Measurements from ENCODE around the gene NEK7.

GRCh38 chr1:198265073-198265661 is 108.4 kb downstream of the NEK7 start:
- TF ChIP-seq RNF2 (IDR thresholded peaks at IDR 0.05; ENCODE audit: borderline replicate concordance, low read depth, low read length, missing control alignments, poor library complexity, severe bottlenecking) (no peak), CTCF (IDR thresholded peaks at IDR 0.05; ENCODE audit: control extremely low read depth in 1 of 3, insufficient read depth in 1 of 3, low read depth in 1 of 3, low read length in 3 of 3) (no peak), PHF8 (conservative IDR thresholded peaks at IDR 0.05; ENCODE audit: low read depth, low read length) (no peak), NANOG (IDR thresholded peaks at IDR 0.05; ENCODE audit: insufficient read depth, low read depth, low read length, poor library complexity, severe bottlenecking) (no peak), JUND (IDR thresholded peaks at IDR 0.05; ENCODE audit: low read length) (no peak), POLR2A (IDR thresholded peaks at IDR 0.05; ENCODE audit: control extremely low read depth in 1 of 2, low read depth in 2 of 2, low read length in 2 of 2) (no peak), SIN3A (conservative IDR thresholded peaks at IDR 0.05 in 1 of 2, IDR thresholded peaks at IDR 0.05 in 1 of 2; ENCODE audit: low read depth in 1 of 2, low read length in 2 of 2) (no peak), YY1 (IDR thresholded peaks at IDR 0.05; ENCODE audit: low read depth, low read length) (no peak), CREB1 (IDR thresholded peaks at IDR 0.05) (no peak), EZH2 (IDR thresholded peaks at IDR 0.05; ENCODE audit: low read depth, low read length, severe bottlenecking) (no peak), ASH2L (IDR thresholded peaks at IDR 0.05; ENCODE audit: low read length) (no peak), TAF1 (IDR thresholded peaks at IDR 0.05; ENCODE audit: low read depth, low read length) (no peak), TEAD4 (IDR thresholded peaks at IDR 0.05; ENCODE audit: low read depth, low read length) (no peak)

All from H1 (cell line).